HepG2 (cell line): Measurements from ENCODE around the gene VAV2. TPM values are rescaled to one million over a fixed set of nuclear protein-coding genes. Genes with fewer than 3 reads are reported as not detected.

ENCODE experiments used
- DNMT1 ChIP-seq: sonication (generic); formaldehyde crosslinking; IDR thresholded peaks from 2 replicates; pipeline ENCODE4 v1.5.1; 2020; ENCODE audit warnings: mild to moderate bottlenecking, missing genetic modification reagents
- ZBTB34 ChIP-seq: sonication (generic); formaldehyde crosslinking; IDR thresholded peaks from 2 replicates; pipeline ENCODE4 v1.8.0; 2022; ENCODE audit warnings: mild to moderate bottlenecking, missing genetic modification reagents
- ZNF629 ChIP-seq: sonication (generic); formaldehyde crosslinking; conservative IDR thresholded peaks from 2 replicates; pipeline ENCODE4 v1.5.0; 2020; ENCODE audit warnings: missing genetic modification reagents
- polyA plus RNA-seq, 8 experiments: library from polyadenylated mRNA; depleted of rRNA in 3 of 8; stranded (reverse) in 7 of 8; unstranded in 1 of 8; fragments of >200 nt; fragmentation: Illumina TruSeq in 4 of 8; extraction: Trizol in 4 of 8; gene quantifications; 2 replicates each; pipeline versions ENCODE4 v1.2.1 to v1.2.3, GENCODE V29; 2011 to 2016; ENCODE audit warnings: low read depth in 4 of 8, missing spikeins in 1 of 8, mixed read lengths in 1 of 8; ENCODE audit not compliant: insufficient read depth in 1 of 8
- total RNA-seq, 5 experiments: library from RNA; depleted of rRNA; stranded (reverse); fragments of >200 nt; fragmentation: Illumina TruSeq; extraction: Trizol; gene quantifications; 2 replicates each; pipeline ENCODE4 v1.2.3, GENCODE V29; 2016; ENCODE audit warnings: low read depth in 1 of 5
- TF ChIP-seq, protein P1 (sequence below): sonication (generic); formaldehyde crosslinking; IDR thresholded peaks from 2 replicates; pipeline ENCODE4 v1.5.0; 2020; ENCODE audit warnings: missing genetic modification reagents
- TF ChIP-seq, protein P2 (sequence below): sonication (generic); formaldehyde crosslinking; conservative IDR thresholded peaks from 2 replicates; pipeline ENCODE4 v1.4.0; 2020; ENCODE audit warnings: mild to moderate bottlenecking, missing genetic modification reagents, moderate library complexity

The VAV2 gene
- total and polyA plus RNA-seq, 2 of the 13 experiments (the other 11 are each of a cell fraction or from before 2014, with no cell fraction given): 22.5 to 22.9 TPM

- TF ChIP-seq, protein P1, sequence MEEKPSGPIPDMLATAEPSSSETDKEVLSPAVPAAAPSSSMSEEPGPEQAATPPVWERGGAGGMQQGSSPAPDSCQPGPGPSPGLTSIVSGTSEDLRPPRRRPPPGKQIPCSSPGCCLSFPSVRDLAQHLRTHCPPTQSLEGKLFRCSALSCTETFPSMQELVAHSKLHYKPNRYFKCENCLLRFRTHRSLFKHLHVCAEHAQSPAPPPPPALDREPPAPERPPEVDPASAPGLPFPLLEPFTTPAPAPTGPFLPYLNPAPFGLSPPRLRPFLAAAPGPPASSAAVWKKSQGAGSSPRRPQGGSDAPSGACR: 0 out of 2 replicates have a peak, but pooled peaks have one; percentile 44
- TF ChIP-seq, protein P2, sequence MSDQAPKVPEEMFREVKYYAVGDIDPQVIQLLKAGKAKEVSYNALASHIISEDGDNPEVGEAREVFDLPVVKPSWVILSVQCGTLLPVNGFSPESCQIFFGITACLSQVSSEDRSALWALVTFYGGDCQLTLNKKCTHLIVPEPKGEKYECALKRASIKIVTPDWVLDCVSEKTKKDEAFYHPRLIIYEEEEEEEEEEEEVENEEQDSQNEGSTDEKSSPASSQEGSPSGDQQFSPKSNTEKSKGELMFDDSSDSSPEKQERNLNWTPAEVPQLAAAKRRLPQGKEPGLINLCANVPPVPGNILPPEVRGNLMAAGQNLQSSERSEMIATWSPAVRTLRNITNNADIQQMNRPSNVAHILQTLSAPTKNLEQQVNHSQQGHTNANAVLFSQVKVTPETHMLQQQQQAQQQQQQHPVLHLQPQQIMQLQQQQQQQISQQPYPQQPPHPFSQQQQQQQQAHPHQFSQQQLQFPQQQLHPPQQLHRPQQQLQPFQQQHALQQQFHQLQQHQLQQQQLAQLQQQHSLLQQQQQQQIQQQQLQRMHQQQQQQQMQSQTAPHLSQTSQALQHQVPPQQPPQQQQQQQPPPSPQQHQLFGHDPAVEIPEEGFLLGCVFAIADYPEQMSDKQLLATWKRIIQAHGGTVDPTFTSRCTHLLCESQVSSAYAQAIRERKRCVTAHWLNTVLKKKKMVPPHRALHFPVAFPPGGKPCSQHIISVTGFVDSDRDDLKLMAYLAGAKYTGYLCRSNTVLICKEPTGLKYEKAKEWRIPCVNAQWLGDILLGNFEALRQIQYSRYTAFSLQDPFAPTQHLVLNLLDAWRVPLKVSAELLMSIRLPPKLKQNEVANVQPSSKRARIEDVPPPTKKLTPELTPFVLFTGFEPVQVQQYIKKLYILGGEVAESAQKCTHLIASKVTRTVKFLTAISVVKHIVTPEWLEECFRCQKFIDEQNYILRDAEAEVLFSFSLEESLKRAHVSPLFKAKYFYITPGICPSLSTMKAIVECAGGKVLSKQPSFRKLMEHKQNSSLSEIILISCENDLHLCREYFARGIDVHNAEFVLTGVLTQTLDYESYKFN (CRISPR knock-in tag): peak; percentile 8; the same call in 1 of the 2 replicates
- TF ChIP-seq DNMT1 (CRISPR knock-in tag): 0 out of 2 replicates have a peak, but pooled peaks have one; percentile 6
- TF ChIP-seq ZBTB34 (CRISPR knock-in tag): no peak
- TF ChIP-seq ZNF629 (CRISPR knock-in tag): 0 out of 2 replicates have a peak, but pooled peaks have one; percentile 3
Measured at GRCh38 chr9:133978899-133979272, 13.2 kb downstream of the VAV2 start (continued).
